HTERT RPE-1 (cell line): Measurements from ENCODE around the gene NAA60.
"Not testable (repeated sequence)": the region's sequence is repeated elsewhere in the genome, so short reads cannot be mapped to it uniquely, and the experiment has no call there.

Experiments
- in situ Hi-C: fragments of 300-500 bp; cut with MboI; formaldehyde crosslinking; loops from 4 replicates; pipeline ENCODE4 v1.14.3; 2020; ENCODE audit warnings: low sequenced_read_pairs

The NAA60 gene

DNA sequence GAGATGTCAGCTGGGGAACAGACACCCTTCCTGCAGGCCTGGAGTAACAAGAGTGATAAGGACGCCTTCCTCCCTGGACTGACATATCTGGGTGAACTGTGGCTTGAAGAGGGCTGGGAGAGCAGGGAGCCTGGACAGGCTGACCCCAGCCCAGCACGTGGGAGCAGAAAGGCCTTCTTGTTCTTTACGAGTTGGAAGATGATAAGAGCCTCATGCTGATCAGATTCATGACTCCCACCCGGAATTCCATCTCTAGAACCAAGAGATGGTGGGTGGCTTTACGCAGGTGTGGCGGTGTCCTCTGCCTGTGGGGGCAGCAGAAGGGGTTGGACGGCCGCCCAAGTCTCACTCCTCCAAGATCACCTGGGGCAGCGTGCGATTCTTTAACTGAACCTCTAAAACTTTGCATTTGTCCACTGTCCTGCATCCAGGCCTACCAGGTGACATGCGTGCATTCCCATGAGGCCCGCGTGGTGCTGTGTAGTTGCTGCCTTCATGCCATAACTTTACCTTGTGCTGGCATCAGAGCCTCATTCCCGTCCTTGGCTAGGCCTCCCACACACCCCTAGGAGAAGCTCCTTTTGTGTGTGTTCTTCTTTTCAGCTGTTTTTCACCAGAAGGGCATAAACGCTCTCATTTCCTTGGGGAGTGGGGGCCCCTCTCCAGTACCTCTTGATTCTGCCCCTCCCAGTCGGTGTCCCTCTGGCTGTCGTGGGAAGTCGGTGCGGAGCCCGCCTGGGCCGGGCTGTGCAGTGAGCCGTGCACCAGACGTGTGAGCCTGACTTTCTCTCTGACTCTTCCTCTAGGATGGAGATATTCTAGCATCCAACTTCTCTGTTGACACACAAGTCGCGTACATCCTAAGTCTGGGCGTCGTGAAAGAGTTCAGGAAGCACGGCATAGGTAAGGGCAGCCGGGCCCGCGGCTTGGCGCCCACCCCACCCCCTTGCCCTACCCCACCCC lies 38.5 kb downstream of the NAA60 start:
- in situ Hi-C loops: no loop called here

DNA sequence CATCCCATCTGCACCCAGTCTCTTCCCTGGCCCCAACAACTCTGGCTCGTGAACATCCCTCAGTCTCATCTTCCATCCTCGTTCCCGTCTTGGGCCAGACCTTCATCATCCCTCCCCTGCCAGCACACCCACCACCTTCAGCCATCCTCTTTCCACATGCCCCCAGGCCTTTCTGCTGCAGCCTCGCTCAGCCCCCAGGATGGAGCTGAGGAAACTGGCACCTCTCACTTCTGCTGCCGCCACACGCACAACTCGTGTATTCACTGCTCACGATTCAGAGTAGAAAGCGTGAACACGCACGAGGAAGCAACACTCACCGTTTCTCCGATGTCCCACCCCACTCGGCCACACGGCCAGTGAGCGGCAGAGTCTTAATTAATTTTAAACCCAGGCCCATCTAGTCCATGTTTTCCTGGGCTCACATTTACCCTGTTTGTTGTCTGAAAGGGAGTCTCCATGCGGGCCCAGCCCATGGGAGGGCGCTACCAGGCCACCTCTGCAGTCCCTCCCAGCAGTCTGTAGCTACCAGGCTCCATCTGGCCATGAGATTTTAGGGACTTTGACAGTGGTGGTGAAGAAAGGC lies 39.3 kb downstream of the NAA60 start:
- in situ Hi-C loops: no loop called here

DNA sequence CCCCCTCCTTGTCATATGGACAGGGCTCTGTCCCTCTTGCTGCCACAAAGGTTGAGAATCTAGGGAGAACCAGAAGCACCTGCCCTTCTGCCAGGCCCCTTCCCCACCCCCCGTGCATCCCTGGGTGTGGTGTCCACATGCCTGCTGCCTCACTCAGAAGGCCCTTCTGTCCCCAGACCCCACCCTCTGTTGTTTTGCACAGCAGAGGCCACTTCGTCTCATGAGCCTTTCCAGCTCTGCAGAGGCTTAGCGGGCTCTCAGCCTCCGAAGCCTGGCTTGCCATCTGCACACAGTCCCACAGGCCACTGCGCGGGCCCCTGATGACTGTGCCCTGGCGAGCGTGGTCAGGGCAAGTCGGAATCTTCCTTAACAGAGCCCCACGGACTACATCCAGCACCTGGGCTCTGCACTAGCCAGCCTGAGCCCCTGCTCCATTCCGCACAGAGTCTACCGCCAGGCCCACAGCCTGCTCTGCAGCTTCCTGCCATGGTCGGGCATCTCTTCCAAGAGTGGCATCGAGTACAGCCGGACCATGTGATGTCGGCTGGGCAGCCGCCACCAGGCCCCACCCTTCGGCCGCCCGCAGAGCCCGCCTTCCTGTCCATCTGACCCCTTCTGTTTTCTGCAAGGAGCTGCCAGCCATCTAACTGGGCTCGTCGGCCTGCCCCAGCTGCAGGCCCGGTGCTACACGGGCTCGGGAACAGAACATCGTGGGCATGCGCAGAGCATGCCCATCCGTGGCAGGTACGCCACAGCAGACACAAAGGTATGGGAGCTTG lies 41.0 kb downstream of the NAA60 start:
- in situ Hi-C loops: no loop called here

DNA sequence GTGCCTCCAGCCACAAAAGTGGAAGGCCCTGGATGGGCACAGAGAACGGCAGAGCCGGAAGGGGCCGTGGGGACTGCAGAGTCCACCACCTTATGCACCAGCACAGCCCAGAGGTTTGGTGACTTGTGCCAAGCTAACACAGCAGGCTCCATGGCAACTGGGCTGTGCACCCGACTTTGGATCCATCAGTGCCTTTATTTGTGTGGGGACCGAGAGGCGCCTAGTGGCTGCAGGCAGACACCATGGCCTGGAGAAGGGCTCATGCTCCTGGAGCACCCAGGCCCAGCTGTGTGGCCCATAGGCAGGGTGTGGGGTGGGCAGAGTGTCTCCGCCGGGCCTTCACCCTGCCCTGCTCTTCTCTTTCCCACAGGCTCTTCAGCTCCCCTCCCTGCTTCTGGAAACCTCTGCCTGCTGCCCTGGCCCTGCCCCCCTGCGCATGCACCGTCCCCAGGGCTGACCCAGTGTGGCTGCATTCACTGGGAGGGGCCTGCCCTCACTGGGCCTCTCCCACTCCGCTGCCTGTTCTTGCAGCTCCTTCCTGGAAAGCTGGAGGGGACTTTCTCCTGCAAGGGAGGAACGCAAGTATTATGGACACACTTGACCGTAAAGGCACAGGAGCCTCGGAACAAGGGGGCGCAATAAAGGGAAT lies 41.7 kb downstream of the NAA60 start:
- in situ Hi-C loops: no loop called here

DNA sequence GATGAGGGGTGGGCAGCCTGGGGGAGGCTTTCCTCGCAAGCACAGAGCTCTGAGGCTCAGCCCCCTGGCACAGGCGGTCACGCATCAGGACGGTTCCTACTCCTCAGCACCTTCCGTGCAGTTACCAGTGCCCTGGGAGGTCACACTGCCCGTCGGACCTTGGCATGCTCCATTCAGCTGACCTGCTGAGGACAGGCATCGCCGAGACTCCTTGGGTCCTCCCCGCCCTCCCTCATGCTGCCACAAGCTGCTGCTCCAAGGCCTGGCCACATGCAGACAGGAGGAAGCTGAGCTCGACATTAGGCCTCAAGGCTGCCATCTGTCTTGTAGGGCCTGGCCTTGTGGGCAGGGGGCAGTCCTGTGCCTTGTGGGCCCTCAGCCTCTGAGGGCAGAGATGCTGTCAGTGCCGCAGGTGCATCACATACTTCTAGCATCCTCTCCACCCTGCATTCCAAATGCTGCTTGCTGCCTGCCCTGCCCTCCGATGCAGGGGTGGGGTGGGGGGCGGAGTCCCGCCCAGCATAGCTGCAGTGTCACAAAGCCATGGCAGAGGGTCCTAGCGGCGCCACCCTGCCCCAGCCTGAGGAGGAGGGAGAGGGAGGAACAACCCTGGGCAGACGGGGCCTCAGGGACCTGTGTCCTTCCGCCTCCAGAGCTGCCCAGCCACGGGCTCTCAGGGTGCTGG lies 42.5 kb downstream of the NAA60 start:
- in situ Hi-C loops: no loop called here

DNA sequence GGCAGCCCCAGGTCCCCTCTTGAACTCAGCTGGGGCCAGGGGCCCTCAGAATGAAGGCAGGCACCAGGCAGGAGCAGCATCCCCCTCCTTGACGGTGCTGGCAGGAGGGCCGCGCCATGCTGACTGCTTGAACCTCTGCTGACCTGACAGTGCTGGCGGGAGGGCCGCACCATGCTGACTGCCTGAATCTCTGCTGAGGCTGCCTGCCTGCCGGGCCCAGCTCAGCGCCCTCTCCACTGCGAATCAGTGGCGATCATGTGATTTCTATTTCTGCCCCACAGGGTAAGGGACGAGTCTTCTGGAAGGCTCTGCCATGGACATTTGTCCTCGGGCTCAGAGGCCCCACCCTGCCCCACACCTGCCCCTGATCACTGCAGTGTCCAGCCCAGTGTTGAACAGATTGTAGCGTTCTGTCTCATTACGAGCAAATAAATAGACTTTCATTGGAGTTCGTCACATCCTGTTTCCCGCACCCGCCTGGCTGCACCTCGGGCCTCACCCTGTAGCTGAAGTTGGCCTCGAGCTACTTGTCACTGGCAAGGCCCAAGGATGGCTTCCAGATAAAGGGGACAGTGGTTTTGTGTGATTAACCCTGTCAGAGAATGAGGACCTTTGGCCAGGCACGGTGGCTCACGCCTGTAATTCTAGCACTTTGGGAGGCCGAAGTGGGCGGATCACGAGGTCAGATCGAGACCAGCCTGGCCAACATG lies 43.2 kb downstream of the NAA60 start:
- in situ Hi-C loops: no loop called here

DNA sequence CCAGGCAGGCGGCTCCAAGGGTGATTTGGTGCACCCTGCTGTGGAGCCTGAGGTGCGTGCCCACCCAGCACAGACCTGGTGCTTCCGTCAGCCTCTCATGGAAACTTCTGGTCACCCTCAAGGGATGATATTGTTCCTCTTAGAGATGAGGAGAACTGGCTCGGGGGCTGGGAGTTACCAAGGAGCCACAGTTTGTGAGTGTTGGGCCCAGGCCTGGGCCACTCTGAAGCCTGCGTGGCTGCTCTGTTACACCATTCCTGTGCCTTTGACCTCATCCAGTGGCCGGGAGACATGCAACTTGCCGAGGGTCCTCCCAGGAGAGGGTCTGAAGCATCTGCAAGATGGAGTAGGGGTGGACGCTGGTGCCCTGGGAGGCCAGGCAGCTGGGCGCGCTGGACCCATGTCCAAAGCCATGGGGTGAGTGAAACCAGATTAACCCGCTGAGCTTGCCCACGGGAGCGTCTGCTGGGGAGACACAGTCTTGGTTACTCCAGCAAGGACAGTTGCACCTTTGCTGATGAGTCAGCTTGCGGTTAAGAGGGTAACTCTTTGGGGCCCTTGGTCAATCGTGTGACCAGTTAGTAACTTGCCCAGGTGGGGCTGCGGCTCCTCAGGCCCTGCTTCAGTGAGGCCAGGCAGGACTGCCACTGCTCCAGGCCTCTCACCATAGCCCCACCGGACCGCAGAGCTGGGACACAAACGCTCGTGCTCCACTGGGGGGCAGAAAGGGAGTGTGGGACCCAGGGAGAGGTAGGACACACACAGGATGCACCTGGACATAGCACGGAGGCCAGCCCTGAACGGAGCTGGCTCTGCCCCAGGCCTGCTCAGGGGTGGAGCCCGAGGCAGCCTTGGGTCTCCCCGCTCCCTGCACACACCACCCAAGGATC lies 44.3 kb downstream of the NAA60 start:
- in situ Hi-C loops: no loop called here

DNA sequence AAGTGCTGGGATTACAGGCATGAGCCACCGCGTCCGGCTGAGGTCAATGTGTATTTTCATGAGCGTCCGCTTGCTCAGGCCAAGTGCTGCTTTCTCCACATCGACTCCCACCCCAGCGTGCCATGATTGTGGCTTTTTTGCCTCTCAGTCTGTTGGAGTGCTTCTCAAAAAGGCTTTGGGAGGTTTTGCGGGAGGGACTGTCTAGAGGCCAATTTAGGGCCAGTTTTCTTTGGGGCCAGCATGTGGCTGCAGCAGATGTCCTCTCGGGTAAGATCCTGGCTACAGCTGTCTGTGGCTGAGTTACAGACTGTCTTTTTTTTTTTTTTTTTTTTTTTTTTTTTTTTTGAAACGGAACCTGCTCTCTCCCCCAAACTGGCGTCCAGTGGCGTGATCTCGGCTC lies 45.3 kb downstream of the NAA60 start:
- in situ Hi-C loops: no loop called here

DNA sequence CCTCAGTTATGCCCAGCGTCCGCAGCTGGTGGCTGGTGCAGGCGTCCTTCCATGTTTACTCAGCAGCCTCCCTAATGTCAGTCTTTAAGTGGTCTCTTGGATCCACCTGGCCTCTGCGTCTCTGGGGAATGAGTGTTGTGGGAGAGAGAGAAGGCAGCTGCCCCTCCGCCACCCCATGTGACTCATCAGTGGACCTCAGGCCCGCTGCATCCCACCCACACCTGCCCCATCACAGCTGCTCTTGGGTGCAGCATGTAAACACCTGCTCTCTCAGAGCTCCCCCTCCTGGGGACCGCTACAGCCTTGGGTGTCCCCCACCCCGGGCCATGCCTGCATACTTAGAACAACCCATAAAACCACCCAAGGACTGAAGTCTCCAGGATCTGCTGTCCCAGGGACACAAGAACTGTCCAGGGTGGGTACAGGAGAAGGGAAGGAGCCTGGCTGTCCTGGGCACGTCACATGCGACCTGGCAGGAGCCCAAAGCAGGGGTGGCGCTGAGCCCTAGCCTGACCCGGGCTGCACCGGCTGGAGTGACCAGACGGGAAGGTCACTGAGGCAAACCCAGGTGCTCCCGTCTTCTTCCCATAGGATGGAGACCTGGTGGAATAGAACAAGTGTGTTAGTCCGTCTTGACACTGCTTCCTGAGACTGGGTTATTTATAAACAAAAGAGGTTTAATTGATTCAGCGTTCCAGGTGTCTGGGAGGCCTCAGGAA lies 47.6 kb downstream of the NAA60 start:
- in situ Hi-C loops: no loop called here

DNA sequence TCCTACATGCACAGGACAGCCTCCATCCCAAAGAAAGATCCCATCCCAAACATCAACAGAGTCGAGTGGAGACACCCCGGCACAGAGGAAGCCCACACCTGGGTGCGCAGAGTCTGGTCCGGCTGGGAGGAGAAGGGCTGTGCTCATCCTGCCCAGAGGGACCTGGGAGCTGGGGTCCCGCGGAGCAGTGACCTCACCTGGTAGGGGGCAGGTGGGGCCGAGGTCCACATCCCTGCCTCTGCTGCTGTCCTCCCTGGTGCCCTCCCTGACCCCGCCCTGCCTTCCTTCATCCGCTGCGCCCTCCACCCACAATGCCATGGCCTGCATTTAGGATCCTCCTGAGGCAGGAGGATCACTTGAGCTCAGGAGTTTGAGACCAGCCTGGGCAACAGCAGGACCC lies 48.9 kb downstream of the NAA60 start:
- in situ Hi-C loops: no loop called here

DNA sequence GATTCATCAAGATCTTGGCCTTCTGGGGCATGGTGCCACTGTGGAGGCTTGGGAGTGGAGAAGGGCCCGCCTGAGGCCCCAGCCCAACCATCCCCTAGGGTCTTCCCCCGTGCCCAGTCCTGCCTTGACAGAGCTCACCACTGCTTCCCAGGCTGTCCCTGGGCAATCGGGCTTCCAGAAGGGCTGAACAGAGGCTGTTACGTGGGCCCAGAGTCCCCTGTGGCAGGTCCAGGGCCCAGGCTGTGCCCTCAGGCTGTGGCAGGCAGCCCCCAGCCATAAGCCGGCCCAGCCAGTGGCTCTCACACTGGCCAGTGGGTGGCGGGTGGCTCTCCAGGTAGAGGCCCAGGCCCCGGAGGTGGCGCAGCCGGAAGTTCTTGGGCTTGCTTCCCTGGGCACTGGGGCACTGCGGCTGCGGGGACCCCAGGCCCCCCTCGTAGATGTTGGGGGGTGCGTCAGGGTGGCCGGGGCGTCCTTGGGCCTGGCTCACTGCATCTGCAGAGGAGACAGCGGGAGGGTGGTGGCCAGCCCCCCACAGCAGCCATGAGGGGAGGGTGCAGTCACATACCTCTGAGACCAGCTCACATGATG lies 51.0 kb downstream of the NAA60 start:
- in situ Hi-C loops: no loop called here

DNA sequence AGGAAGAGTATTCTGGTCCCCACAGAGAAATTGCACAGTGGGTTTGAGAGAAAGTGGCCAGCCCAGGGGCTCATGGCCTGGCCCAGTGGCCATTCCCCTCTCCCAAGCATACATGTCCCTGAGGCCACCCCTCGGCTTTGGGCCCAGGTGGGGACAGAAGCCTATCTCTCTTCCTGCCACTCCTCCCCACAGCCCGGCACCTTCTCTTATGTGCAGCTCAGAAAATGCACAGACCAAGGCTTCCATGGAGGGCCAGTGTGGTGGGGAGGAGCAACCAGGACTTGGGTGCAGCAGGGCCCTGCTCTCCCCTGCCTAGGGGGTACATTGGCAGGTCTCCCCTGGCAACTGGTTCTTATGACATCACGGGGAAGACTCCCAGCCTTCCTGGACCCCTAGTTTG lies 51.7 kb downstream of the NAA60 start, which contains the start of gene C16orf90:
C16orf90 (minus strand) TSS at position 314 of the 400 bp plus-strand sequence; CDS start at position 246, 68 bp downstream.
- in situ Hi-C loops: no loop called here

DNA sequence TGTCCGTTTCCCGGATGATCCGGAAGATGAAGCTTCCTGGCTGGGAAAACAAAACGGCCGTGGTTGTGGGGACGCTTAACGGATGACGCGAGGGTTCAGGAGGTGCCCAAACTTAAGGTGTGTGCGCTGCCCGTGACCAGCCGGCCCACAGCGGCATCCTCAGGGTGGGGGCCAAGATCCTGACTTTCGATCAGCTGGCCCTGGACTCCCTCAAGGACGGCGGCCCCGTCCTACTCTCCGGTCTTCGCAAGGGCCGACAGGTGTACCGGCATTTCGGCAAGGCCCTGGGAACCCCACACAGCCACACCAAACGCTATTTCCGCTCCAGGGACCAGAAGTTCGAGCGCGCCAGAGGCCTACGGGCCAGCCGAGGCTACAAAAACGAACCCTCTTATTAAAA lies 52.9 kb downstream of the NAA60 start:
- in situ Hi-C loops: no loop called here

DNA sequence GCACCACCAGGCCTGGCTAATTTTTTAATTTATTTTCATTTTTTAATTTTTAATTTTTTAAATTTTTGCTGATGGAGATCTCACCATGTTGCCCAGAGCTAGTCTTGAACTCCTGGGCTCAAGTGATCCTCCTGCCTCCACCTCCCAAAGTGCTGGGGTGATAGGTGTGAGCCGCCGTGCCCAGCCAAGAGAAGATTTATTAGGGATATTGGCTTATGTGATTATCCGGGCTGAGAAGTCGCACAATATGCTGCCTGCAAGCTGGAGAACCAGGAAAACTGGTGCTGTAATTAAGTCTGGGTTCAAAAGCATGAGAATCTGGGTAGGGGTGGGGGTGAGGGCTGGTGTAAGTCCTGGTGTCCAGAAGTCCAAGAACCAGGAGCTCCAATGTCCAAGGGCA lies 54.3 kb downstream of the NAA60 start:
- in situ Hi-C loops: no loop called here

DNA sequence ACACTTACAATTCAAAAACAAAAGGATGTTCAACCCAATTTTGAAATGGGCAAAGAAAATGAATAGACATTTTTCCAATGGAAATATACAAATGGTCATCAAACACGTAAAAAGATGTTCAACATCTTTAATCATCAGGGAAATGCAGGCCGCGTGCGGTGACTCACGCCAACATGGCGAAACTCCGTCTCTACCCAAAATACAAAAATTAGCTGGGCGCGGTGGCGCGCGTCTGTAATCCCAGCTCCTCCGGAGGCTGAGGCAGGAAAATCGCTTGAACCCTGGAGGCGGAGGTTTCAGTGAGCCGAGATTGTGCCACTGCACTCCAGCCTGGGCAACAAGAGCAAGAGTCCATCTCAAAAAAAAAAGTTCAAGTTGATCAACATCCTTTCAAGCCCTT lies 55.5 kb downstream of the NAA60 start:
- in situ Hi-C loops: no loop called here

DNA sequence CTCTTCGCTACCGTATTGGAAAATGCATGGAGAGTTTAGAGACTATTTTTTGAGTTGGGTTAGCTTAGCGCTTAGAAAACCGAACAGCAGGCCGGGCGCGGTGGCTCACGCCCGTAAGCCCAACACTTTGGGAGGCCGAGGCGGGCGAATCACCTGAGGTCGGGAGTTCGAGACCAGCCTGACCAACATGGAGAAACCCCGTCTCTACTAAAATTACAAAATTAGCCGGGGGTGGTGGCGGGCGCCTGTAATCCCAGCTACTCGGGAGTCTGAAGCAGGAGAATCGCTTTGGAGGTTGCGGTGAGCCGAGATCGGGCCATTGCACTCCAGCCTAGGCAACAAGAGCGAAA lies 57.9 kb downstream of the NAA60 start:
- in situ Hi-C loops: not testable (repeated sequence)

DNA sequence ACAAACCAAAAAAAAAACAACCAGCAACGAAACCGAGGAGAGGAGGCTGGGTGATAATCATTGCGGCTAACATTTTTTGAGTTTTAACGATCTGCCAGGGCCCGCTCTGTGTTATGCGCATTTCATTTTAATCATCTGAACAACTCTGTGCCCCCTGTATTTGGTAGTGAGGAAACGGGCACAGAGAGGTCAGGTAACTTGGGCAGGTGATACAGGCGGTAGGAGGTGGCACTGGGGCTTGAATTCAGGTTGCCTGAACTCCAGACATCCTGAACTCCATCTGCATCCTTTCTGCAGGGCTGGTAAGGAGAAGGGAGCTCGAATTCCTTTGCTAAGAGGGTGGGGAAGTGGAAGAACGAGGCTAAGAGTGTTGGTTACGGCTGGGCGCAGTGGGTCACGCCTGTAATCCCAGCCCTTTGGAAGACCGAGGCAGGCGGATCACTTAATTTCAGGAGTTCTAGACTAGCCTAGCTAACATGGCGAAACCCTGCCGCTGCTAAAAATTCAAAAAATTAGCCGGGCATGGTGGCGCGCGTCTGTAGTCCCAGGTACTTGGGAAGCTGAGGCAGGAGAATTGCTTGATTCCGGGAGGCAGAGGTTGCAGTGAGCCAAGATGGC lies 58.4 kb downstream of the NAA60 start:
- in situ Hi-C loops: no loop called here
